Measurements from ENCODE around the gene TINAGL1. TPM values are rescaled to one million over a fixed set of nuclear protein-coding genes. Genes with fewer than 3 reads are reported as not detected.

The TINAGL1 gene
- total and polyA plus RNA-seq, 7 donors: 28.5 to 59.6 (median 52.5) TPM

GRCh38 chr1:31598980-31599379 lies 22.7 kb downstream of the TINAGL1 start:
- no peak overlapping the region for H3K27ac ChIP-seq
- H3K27me3 ChIP-seq (ENCODE audit: insufficient read depth in 3 of 3, low read length in 2 of 3): peaks cover 0 to 2% (median 0%) of the 10 kb centered on the region in 3 donors
- no peaks in the 10 kb centered on the region for H3K9me3 ChIP-seq
- WGBS, 3 donors: 91% methylated on average over 7 of the region's 7 CpGs
- no peaks in the 10 kb centered on the region for H3K36me3 ChIP-seq (ENCODE audit: insufficient read depth in 1 of 2, low read depth in 1 of 2)
- no peaks in the 10 kb centered on the region for H3K4me1 ChIP-seq
- ATAC-seq (no peak), DNase-seq (no peak)
- no peak for TF ChIP-seq CTCF (IDR thresholded peaks at IDR 0.05)
- intact Hi-C loops (cut with DNase I): no loop called here
- no peak overlapping the region for H3K4me3 ChIP-seq

- no peaks in the 10 kb centered on the region for H3K36me3 ChIP-seq (ENCODE audit: insufficient read depth in 1 of 2, low read depth in 1 of 2)
- no peak for TF ChIP-seq CTCF (IDR thresholded peaks at IDR 0.05)
- no peak for ATAC-seq
- H3K4me3 ChIP-seq: no peak overlapping the region
- H3K4me1 ChIP-seq: no peaks in the 10 kb centered on the region
- peaks cover 0 to under 1% (median 0%) of the 10 kb centered on the region in 3 donors for H3K27me3 ChIP-seq (ENCODE audit: insufficient read depth in 3 of 3, low read length in 2 of 3)
- 55 to 66% (median 64%) methylated on average over 2 of the region's 2 CpGs for WGBS, 3 donors
- no peaks in the 10 kb centered on the region for H3K9me3 ChIP-seq
- intact Hi-C loops (cut with DNase I): no loop called here
- H3K27ac ChIP-seq: no peak overlapping the region
- no peak for DNase-seq
These were observed 24.3 kb downstream of the TINAGL1 start for GRCh38 chr1:31600641-31601040.

- H3K4me1 ChIP-seq: no peaks in the 10 kb centered on the region
- no peaks in the 10 kb centered on the region for H3K27me3 ChIP-seq (ENCODE audit: insufficient read depth in 3 of 3, low read length in 2 of 3)
- no peaks in the 10 kb centered on the region for H3K9me3 ChIP-seq
- H3K36me3 ChIP-seq (ENCODE audit: insufficient read depth in 1 of 2, low read depth in 1 of 2): no peaks in the 10 kb centered on the region
- intact Hi-C loops (cut with DNase I): no loop called here
- TF ChIP-seq CTCF (IDR thresholded peaks at IDR 0.05): no peak
- no peak overlapping the region for H3K27ac ChIP-seq
- 93 to 95% (median 94%) methylated on average over 2 of the region's 2 CpGs for WGBS, 3 donors
- ATAC-seq (no peak), DNase-seq (no peak)
- no peak overlapping the region for H3K4me3 ChIP-seq
These were observed 25.8 kb downstream of the TINAGL1 start for GRCh38 chr1:31602081-31602480.

GRCh38 chr1:31605908-31606427 lies 29.7 kb downstream of the TINAGL1 start:
- no peaks in the 10 kb centered on the region for H3K9me3 ChIP-seq
- H3K4me3 ChIP-seq: no peak overlapping the region
- no peaks in the 10 kb centered on the region for H3K36me3 ChIP-seq (ENCODE audit: insufficient read depth in 1 of 2, low read depth in 1 of 2)
- no peak for TF ChIP-seq CTCF (IDR thresholded peaks at IDR 0.05)
- H3K27ac ChIP-seq: no peak overlapping the region
- whole genome bisulfite sequencing, 3 donors: 87 to 92% (median 89%) methylated on average over 4 of the region's 4 CpGs
- ATAC-seq: no peak
- DNase-seq: no peak
- no peaks in the 10 kb centered on the region for H3K27me3 ChIP-seq (ENCODE audit: insufficient read depth in 3 of 3, low read length in 2 of 3)
- intact Hi-C loops (cut with DNase I): loop anchor here in 1 of 2 donors (5.0 kb wide), 1 partner anchor 39 kb away; no protein-coding TSS in a partner anchor
- no peaks in the 10 kb centered on the region for H3K4me1 ChIP-seq

GRCh38 chr1:31607360-31607759 lies 31.0 kb downstream of the TINAGL1 start:
- TF ChIP-seq CTCF (IDR thresholded peaks at IDR 0.05): no peak
- H3K4me3 ChIP-seq: no peak overlapping the region
- no peak for ATAC-seq
- H3K27me3 ChIP-seq (ENCODE audit: insufficient read depth in 3 of 3, low read length in 2 of 3): no peaks in the 10 kb centered on the region
- whole genome bisulfite sequencing, 3 donors: 75 to 80% (median 79%) methylated on average over 5 of the region's 5 CpGs
- no peak for DNase-seq
- H3K4me1 ChIP-seq: no peaks in the 10 kb centered on the region
- no peaks in the 10 kb centered on the region for H3K9me3 ChIP-seq
- H3K27ac ChIP-seq: no peak overlapping the region
- intact Hi-C loops (cut with DNase I): loop anchor here in 1 of 2 donors (1.0 to 5.0 kb wide), 2 partner anchors 13 to 40 kb away; no protein-coding TSS in a partner anchor
- H3K36me3 ChIP-seq (ENCODE audit: insufficient read depth in 1 of 2, low read depth in 1 of 2): no peaks in the 10 kb centered on the region

All from psoas muscle (tissue), 8 donors.